HepG2 (cell line): Measurements from ENCODE around the gene IFIT5. TPM values are rescaled to one million over a fixed set of nuclear protein-coding genes. Genes with fewer than 3 reads are reported as not detected.

ENCODE experiments used
- ATRX ChIP-seq: sonication (generic); formaldehyde crosslinking; IDR thresholded peaks from 2 replicates; pipeline ENCODE4 v1.4.0; 2020; ENCODE audit warnings: missing genetic modification reagents, borderline replicate concordance
- CHD4 ChIP-seq: fragments of 200-600 bp; sonication (generic); IDR thresholded peaks from 2 replicates; pipeline ENCODE4 v1.7.0; 2017; ENCODE audit warnings: mild to moderate bottlenecking, low read length, borderline replicate concordance
- EZH2 ChIP-seq: conservative IDR thresholded peaks from 2 replicates; pipeline ENCODE4 v1.6.1; 2012; ENCODE audit warnings: mild to moderate bottlenecking, low read depth, low read length, moderate library complexity
- GTF2F1 ChIP-seq: fragments of 150-350 bp; IDR thresholded peaks from 2 replicates; pipeline ENCODE4 v1.6.1; 2014; ENCODE audit warnings: low read length
- LBX2 ChIP-seq: sonication (generic); formaldehyde crosslinking; IDR thresholded peaks from 2 replicates; pipeline ENCODE4 v1.5.0; 2020; ENCODE audit warnings: missing genetic modification reagents, mild to moderate bottlenecking, borderline replicate concordance
- MTA3 ChIP-seq: sonication (generic); formaldehyde crosslinking; IDR thresholded peaks from 2 replicates; pipeline ENCODE4 v1.4.0; 2020; ENCODE audit warnings: missing genetic modification reagents
- PAX8 ChIP-seq: sonication (generic); formaldehyde crosslinking; IDR thresholded peaks from 2 replicates; pipeline ENCODE4 v1.8.0; 2022; ENCODE audit warnings: mild to moderate bottlenecking, missing genetic modification reagents, borderline replicate concordance
- RXRA ChIP-seq: sonication (generic); formaldehyde crosslinking; IDR thresholded peaks from 2 replicates; pipeline ENCODE4 v1.5.1; 2020; ENCODE audit warnings: missing genetic modification reagents
- SALL2 ChIP-seq: sonication (generic); formaldehyde crosslinking; IDR thresholded peaks from 2 replicates; pipeline ENCODE4 v1.8.1; 2023; ENCODE audit warnings: mild to moderate bottlenecking, missing genetic modification reagents, inconsistent platforms
- SMAD1 ChIP-seq: sonication (generic); formaldehyde crosslinking; IDR thresholded peaks from 2 replicates; pipeline ENCODE4 v1.4.0; 2020; ENCODE audit warnings: missing genetic modification reagents, low read depth, mild to moderate bottlenecking, borderline replicate concordance
- SMC3 ChIP-seq: IDR thresholded peaks from 2 replicates; pipeline ENCODE4 v1.6.1; 2011; ENCODE audit warnings: low read length, improper control_type of control experiment
- ZBTB7A ChIP-seq: sonication (generic); formaldehyde crosslinking; IDR thresholded peaks from 2 replicates; pipeline ENCODE4 v1.8.0; 2022; ENCODE audit warnings: mild to moderate bottlenecking, missing genetic modification reagents
- ZC3H13 ChIP-seq: sonication (generic); formaldehyde crosslinking; IDR thresholded peaks from 2 replicates; pipeline ENCODE4 v1.8.1; 2023; ENCODE audit warnings: mild to moderate bottlenecking, missing genetic modification reagents, moderate library complexity
- ZNF17 ChIP-seq: sonication (generic); formaldehyde crosslinking; IDR thresholded peaks from 2 replicates; pipeline ENCODE4 v1.5.0; 2020; ENCODE audit warnings: mild to moderate bottlenecking, missing genetic modification reagents
- ZNF234 ChIP-seq: sonication (generic); formaldehyde crosslinking; conservative IDR thresholded peaks from 2 replicates; pipeline ENCODE4 v1.5.1; 2020; ENCODE audit warnings: mild to moderate bottlenecking, missing genetic modification reagents
- ZNF280B ChIP-seq: sonication (generic); formaldehyde crosslinking; IDR thresholded peaks from 2 replicates; pipeline ENCODE4 v1.5.0; 2020; ENCODE audit warnings: missing genetic modification reagents, mild to moderate bottlenecking, borderline replicate concordance
- ZNF292 ChIP-seq: sonication (generic); formaldehyde crosslinking; IDR thresholded peaks from 2 replicates; pipeline ENCODE4 v1.8.1; 2022; ENCODE audit warnings: mild to moderate bottlenecking, low read depth, missing genetic modification reagents, borderline replicate concordance
- ZNF574 ChIP-seq: sonication (generic); formaldehyde crosslinking; IDR thresholded peaks from 2 replicates; pipeline ENCODE4 v1.4.0; 2020; ENCODE audit warnings: missing genetic modification reagents
- ZNF747 ChIP-seq: sonication (generic); formaldehyde crosslinking; IDR thresholded peaks from 2 replicates; pipeline ENCODE4 v1.8.1; 2023; ENCODE audit warnings: missing genetic modification reagents, mild to moderate bottlenecking, borderline replicate concordance
- ZSCAN25 ChIP-seq: sonication (generic); formaldehyde crosslinking; IDR thresholded peaks from 2 replicates; pipeline ENCODE4 v1.8.0; 2022; ENCODE audit warnings: mild to moderate bottlenecking, missing genetic modification reagents
- polyA plus RNA-seq, 8 experiments: library from polyadenylated mRNA; depleted of rRNA in 3 of 8; stranded (reverse) in 7 of 8; unstranded in 1 of 8; fragments of >200 nt; fragmentation: Illumina TruSeq in 4 of 8; extraction: Trizol in 4 of 8; gene quantifications; 2 replicates each; pipeline versions ENCODE4 v1.2.1 to v1.2.3, GENCODE V29; 2011 to 2016; ENCODE audit warnings: low read depth in 4 of 8, missing spikeins in 1 of 8, mixed read lengths in 1 of 8; ENCODE audit not compliant: insufficient read depth in 1 of 8
- total RNA-seq, 5 experiments: library from RNA; depleted of rRNA; stranded (reverse); fragments of >200 nt; fragmentation: Illumina TruSeq; extraction: Trizol; gene quantifications; 2 replicates each; pipeline ENCODE4 v1.2.3, GENCODE V29; 2016; ENCODE audit warnings: low read depth in 1 of 5
- TF ChIP-seq, protein P1 (sequence below): sonication (generic); formaldehyde crosslinking; IDR thresholded peaks from 2 replicates; pipeline ENCODE4 v1.4.0; 2020; ENCODE audit warnings: mild to moderate bottlenecking, missing genetic modification reagents
- TF ChIP-seq, protein P2 (sequence below): sonication (generic); formaldehyde crosslinking; conservative IDR thresholded peaks from 2 replicates; pipeline ENCODE4 v1.4.0; 2020; ENCODE audit warnings: missing genetic modification reagents
- TF ChIP-seq, protein P3 (sequence below): sonication (generic); formaldehyde crosslinking; IDR thresholded peaks from 2 replicates; pipeline ENCODE4 v1.5.1; 2020; ENCODE audit warnings: mild to moderate bottlenecking, missing genetic modification reagents, moderate library complexity

IFIT5 gene
- total and polyA plus RNA-seq, 2 of the 13 experiments (the other 11 are each of a cell fraction or from before 2014, with no cell fraction given): 2.2 to 8.3 TPM

- TF ChIP-seq, protein P1, sequence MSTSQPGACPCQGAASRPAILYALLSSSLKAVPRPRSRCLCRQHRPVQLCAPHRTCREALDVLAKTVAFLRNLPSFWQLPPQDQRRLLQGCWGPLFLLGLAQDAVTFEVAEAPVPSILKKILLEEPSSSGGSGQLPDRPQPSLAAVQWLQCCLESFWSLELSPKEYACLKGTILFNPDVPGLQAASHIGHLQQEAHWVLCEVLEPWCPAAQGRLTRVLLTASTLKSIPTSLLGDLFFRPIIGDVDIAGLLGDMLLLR (CRISPR knock-in tag): no peak
- TF ChIP-seq ZNF747 (CRISPR knock-in tag): no peak
- peak; percentile 80; the same call in 1 of the 2 replicates for TF ChIP-seq ZNF292 (CRISPR knock-in tag)
- TF ChIP-seq ZBTB7A (CRISPR knock-in tag): no peak
- no peak for TF ChIP-seq ZNF234 (CRISPR knock-in tag)
- TF ChIP-seq, protein P2, sequence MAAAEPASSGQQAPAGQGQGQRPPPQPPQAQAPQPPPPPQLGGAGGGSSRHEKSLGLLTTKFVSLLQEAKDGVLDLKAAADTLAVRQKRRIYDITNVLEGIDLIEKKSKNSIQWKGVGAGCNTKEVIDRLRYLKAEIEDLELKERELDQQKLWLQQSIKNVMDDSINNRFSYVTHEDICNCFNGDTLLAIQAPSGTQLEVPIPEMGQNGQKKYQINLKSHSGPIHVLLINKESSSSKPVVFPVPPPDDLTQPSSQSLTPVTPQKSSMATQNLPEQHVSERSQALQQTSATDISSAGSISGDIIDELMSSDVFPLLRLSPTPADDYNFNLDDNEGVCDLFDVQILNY (CRISPR knock-in tag): no peak
- TF ChIP-seq SMAD1 (CRISPR knock-in tag): no peak
- no peak for TF ChIP-seq ZNF574 (CRISPR knock-in tag)
- no peak for TF ChIP-seq ZNF280B (CRISPR knock-in tag)
- no peak for TF ChIP-seq EZH2
- no peak for TF ChIP-seq GTF2F1
- no peak for TF ChIP-seq ZNF17 (CRISPR knock-in tag)
- TF ChIP-seq ZC3H13 (CRISPR knock-in tag): no peak
- TF ChIP-seq SMC3: no peak
- no peak for TF ChIP-seq ZSCAN25 (CRISPR knock-in tag)
- no peak for TF ChIP-seq CHD4
- TF ChIP-seq SALL2 (CRISPR knock-in tag): no peak
- TF ChIP-seq MTA3 (CRISPR knock-in tag): no peak
- no peak for TF ChIP-seq ATRX
- TF ChIP-seq RXRA (CRISPR knock-in tag): peak; percentile 53; the same call in 1 of the 2 replicates
- TF ChIP-seq, protein P3, sequence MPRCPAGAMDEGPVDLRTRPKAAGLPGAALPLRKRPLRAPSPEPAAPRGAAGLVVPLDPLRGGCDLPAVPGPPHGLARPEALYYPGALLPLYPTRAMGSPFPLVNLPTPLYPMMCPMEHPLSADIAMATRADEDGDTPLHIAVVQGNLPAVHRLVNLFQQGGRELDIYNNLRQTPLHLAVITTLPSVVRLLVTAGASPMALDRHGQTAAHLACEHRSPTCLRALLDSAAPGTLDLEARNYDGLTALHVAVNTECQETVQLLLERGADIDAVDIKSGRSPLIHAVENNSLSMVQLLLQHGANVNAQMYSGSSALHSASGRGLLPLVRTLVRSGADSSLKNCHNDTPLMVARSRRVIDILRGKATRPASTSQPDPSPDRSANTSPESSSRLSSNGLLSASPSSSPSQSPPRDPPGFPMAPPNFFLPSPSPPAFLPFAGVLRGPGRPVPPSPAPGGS (CRISPR knock-in tag): no peak
- TF ChIP-seq LBX2 (CRISPR knock-in tag): no peak
- TF ChIP-seq PAX8 (CRISPR knock-in tag): no peak
These were observed 40.3 kb upstream of the IFIT5 start (continued) for GRCh38 chr10:89373916-89374711.
